HG03457 (cell line): Measurements from ENCODE around the gene TNFRSF21.
A peak's percentile ranks its signal among the peaks of the same experiment; 100 is the strongest.
"Not testable (repeated sequence)": the region's sequence is repeated elsewhere in the genome, so short reads cannot be mapped to it uniquely, and the experiment has no call there.

ENCODE experiments used
- ATAC-seq: cut with Tn5 transposase; IDR thresholded peaks from one replicate; pipeline ENCODE4 v1.9.1; 2021; ENCODE audit warnings: moderate number of reproducible peaks; ENCODE audit not compliant: unreplicated experiment

The TNFRSF21 gene

DNA sequence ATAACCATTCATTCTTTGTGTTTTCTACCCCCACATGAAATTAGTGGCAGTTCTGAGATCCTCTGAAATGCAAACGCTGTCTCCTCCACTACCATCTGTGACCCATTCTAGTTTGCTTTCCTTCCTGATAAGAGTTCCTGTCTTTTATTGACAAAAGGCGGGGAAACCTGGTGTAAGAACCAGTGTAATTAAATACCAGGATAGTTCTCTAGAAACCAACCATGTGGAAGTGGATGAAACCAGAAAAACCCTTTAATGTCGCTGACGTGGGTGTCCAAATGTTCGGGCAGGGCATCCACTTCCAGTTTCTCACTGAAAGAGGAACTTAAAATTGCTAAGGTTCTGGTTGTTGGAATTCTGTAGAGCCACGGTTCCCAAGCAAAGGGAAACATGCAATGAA, 79.1 kb downstream of the TNFRSF21 start:
- ATAC-seq = no peak

DNA sequence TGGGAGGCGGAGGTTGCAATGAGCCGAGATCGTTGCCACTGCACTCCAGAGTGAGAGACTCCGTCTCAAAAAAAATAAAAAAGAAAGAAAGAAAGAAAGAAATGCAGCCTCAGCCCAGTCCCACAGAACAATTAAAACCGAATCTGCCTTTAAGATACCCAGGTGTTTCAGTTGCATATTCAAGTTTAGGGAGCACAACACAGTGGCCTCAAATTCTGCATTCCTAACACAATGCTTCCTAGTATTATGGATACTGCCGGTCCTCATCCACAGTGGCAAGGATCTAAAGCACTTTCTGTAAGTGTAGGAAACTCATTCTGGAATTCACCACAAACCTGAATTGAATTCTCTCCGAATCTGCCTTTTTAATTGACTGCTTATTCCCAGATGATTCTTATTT, 80.5 kb downstream of the TNFRSF21 start:
- ATAC-seq = no peak

DNA sequence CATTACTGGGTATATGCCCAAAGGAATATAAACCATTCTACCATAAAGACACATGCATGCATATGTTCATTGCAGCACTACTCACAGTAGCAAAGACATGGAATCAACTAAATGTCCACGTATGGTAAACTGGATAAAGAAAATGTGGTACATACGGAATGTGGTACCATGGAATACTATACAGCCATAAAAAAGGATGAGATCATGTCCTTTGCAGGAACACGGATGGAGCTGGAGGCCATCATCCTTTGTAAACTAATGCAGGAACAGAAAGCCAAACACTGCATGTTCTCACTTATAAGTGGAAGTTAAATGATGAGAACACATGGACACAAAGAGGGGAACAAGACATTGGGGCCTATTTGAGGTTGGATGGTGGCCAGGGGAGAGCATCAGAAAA, 81.6 kb downstream of the TNFRSF21 start:
- not testable (repeated sequence) for ATAC-seq

DNA sequence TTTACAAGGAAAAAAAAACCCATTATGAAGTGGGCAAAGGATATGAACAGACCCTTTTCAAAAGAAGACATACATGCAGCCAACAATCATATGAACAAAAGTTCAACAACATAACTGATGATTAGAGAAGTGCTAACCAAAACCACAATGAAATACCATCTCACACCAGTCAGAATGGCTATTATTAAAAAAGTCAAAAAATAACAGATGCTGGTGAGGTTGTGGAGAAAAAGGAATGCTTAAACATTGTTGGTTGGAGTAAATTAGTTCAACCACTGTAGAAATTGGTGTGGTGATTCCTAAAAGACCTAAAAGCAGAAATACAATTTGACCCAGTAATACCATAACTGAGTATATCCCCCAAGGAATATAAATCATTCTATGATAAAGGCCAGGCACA, 86.5 kb downstream of the TNFRSF21 start:
- not testable (repeated sequence) for ATAC-seq

DNA sequence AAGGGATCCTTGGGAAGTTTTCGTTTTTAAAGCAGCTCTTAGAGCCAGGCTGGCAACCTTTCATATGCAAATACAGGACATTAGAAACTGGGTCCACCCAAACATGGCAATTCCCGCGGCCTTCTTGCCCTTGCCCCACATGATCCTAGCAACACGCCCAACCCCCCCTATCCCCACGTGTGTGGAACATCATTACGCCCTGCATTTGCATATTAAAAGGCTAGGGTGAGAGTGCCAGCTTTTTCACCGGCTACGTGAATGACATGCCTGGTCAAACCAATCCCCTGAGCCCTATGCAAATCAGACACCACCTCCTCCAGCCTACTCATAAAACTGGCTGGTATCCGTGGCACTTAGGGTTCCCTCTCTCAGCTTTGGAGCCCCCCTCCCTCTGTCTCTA, 88.1 kb downstream of the TNFRSF21 start:
- ATAC-seq = no peak

DNA sequence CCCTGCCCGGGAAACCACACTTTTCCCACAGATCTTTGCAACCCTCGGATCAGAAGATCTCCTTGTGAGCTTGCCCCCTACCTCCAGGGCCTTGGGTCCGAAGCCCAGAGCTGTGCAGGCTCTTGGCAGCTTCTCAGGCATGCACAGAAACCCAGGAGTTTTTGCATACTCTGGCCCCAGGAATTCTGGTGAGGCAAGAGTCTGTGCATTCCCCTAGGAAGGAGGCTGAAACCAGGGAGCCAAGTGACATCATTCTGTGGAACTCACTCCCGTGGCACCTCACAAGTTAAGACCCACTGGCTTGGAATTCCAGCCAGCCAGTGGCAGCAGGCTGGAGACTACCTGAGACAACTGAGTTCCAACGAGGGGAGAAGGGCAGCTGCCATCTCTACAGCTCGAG, 100.1 kb downstream of the TNFRSF21 start:
- ATAC-seq = no peak

DNA sequence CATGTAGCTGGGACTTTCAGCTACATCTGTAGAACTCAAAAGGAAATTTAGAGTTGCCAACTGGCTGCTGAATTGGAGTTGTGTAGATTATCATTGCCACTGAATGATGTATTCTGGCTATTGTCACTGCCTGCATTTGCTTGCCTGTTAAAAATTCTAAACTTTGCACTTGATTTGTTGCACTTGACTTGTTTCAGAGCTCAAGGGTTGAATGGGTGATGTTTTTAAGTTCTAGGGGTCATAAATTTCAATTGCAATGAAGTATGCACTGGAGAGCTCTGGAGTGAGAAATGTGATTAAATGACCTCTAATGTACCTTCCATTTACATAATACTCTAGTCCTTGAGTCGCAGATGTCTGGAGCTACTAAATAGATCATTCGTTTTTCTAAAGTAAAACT, 102.4 kb downstream of the TNFRSF21 start:
- ATAC-seq = no peak

DNA sequence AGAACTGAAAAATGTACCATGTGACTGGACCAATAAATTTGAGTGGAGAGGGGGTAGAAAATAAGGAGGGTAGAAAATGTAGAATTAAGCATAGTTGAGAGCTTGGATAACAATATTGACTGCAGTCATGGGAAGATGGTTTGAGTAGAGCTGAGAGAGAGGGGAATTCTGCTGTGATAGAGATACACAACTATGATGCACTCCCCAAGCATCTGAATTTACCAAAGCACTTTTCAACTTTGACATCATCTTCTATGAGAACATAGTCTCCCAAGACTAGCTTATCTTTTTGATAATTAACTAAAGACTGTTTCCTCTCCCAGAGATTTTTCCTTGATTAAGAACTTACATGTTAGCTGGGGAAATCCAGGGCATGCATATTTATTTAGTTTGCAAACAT, 103.1 kb downstream of the TNFRSF21 start:
- ATAC-seq = no peak

DNA sequence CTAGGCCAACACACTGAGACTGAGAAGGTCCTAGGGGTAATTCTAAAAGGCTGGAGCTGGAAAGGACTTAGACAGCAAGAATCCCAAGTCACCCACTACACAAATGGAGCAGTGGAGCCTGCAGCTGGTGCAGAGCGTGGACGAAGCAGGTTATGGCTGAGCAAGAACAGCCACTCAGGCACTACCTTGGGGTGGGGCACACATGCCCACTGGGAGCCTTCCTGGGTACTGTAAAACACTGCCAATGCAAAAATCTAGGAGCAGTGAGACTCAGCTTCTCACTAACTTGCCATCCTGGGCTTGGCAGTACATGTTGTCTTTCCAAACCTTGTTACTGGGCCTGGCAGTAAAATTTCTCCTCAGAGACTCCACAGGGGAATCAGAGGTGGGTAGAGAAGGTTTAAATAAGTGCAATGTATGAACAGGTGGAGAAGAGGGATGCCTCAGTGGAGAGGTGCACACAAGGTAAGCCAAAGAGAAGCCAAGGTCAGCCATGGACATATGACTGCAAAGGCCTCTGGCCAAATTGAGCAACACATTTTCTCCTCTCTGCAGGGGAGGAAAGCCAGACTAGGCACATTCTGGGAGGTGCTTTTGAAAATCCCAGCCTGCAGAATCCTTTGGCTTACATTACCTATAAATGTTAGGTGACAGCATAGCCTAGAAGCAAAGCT, 105.6 kb downstream of the TNFRSF21 start:
- ATAC-seq = no peak

DNA sequence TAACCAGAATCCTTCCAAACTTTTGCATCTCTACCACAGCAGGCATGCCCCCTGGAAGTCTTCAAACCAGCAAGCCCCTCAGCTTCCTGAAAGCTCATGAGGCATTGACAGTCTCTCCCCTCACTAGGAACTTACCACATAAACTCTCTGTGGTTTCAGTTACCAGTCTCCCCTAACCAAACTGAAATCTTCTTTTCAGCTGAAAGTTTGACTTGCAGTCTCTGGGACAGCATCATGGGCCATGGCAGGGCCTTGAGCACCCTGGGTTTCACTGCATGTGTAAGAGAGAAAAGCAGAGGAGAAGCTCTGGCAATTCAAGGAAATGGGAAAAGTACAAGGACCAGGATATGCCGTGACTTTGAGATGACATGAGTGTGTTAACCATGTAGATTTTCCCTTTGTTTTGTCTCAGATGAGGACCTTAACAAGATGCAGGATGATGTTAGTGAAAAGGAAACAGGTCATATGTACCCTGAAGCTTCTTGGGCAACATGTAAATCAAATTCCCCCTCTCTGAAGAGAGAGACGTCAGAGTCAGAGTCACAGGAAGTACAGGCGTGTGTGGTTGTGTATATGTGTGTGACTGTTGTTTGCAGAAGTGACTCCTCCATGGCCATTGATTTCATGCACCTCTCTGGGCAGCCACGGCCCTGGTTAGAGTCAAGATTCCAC, 106.3 kb downstream of the TNFRSF21 start:
- peak; percentile 77 for ATAC-seq

DNA sequence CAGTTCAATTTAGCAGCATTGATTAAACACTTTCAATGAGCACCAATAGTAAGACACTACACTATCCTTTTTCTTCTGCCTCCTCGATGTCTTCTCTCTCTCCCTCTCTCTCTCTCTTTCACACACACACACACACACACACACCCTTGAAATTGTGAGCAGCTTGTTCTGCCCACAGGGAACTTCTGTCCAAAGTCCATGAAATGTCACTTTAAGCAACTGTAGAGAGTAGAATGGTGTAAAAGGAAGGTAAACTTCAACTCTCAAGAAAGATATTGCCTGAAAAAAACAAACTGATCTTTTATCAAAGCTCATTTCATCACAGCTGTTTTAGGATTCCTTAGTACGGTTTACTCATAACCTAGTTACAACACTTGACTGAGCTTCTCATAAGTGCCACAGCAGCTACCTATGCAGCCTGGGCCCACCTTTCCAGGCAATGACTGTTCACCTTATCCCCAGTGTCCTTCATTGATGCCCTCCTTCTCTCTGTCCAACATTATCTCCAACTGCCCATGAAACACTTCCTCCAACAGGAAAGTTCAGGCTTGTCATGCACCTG, 107.0 kb downstream of the TNFRSF21 start:
- ATAC-seq = no peak

DNA sequence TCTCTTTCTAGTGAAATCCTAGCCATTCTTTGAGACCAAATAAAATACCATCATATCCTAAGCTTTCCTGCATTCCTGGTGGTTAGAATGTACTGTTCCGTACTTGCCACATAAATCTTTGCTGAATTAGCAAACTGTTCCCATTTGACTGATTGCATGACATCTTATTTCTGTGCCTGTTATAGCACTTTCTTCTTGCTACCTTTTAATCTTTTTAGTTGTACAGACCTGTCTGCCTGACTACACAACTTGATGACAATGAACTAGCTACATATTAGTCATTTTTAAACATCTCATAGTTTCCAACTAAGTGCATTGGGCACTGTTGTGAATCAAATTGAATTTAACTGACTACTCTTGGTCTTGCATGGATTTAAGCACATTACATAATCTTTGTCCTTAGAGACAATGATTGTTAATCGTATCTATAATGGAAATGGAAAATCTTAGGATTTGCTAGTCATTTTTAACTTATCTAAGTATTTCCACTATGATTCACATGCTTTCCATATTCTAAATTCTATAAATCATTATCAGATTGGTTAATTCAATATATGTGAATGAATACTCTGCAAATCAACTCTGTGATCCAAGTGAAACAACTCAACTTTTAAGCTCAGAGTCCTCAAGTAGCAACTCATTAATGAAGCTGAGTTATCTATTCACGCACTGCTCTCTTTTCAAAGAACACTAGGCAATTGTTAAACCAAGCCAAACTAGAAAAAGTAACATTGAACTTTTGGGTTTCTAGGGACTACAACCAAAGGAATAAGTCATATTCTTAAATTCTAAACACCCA, 109.0 kb downstream of the TNFRSF21 start:
- no peak for ATAC-seq

DNA sequence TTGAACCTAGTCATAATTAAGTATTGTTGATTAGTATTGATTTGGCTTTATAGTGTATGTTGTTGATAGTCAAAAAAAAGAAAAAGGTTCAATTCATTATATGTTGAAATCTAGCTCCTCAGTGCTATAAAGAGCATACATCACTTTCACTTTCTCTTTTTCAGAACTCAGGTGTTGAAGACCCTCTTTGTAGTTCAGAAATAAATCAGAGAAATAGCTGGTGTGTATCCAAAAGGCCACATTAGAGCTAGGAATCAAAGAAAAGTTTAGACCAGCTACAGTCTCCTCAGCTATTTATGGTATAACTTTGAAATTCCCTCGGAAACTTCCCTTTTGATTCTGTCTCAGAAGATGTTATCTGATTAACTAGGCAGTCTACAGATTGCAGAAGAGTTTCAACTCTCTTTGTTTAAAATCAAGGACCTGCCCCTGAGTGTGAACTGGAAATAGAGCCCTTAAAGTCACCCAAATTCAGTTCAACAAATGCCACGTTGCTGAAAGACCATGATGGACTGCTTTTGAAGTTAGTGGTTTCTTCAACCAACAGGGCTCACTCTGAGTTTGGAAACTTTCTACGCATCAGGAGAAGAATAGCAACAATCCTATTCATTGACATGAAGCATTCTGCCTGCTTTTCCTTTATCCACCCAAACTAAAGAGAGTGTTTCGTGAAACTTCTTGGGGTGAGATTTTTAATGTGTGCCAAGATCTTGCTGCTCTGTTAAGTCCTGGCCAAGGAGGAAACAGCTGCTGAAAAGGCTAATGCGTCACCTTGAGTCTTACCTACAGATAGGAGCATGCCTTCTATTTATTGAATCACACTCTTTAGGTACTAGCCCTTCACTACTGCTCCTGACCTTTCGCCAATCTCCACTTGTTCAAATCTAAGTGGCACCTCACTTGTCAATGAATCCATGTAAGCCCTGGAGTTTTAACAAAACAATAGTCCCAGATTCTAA, 111.7 kb downstream of the TNFRSF21 start:
- ATAC-seq = no peak

DNA sequence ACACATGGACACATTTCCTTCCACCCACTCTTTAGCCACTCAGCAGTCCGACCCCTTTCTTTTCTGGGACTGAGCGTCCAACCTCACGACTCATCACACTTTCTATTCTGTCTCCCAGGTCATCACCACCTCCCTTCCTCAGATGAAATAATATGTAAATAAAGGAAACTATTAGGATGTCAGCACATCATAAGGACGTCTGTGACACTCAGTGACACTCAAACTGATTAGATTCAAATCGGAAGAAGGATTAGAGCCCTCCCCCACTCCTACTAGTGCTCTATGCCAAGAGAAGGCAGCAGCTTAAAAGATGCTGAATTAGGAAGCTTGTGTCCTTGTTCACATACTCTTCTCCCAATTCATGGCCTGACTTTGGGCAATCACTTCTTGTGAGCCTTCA, 113.6 kb downstream of the TNFRSF21 start:
- ATAC-seq = no peak

DNA sequence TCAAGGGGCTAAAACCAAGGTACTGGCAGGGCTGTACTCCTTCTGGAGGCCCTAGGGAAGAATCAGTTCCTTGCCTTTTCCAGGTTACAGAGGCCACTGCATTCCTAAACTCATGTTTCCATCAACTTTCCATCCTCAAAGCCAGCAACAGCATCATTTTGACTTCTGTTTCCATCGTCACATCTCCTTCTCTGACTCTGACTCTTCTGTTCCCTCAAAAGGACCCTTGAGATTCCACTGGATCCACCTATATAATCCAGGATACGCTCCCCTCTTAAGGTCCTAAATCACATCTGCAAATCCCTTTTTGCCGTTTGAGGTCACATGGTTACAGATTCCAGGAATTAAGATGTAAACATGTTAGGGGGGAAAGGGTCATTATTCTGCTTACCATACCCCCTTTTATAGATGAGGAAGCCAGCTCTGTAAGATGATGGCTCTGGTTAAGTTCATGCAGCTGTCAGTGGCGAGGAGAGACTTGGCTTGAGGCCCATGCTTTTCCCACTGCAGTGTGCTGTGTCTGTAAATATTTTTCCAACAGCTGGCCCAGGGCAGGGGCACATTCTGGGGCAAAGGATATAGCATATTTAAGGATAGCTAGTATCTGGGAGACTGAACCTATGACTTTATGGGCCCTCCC, 114.6 kb downstream of the TNFRSF21 start:
- ATAC-seq = no peak

DNA sequence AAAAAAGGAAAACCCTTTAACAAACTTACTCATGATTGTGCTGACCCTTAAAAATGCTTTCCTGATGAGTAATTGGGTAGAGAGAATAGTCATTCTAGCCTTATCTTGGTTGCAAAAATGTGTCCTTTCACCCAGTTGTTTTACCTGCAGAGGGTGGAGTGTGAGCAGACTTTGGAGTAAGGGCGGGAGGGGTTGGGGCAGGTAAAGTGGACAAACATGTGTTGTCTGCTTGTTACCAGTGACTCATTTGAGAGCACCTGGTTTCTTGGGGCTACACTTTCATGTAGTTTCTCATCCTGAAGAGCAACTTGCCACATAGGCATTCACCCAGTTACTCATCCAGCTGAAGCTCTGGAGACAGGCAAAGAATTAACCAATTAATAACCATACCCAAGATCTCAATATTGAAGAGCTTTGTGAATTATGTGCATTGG, 121.1 kb downstream of the TNFRSF21 start:
- ATAC-seq = no peak

DNA sequence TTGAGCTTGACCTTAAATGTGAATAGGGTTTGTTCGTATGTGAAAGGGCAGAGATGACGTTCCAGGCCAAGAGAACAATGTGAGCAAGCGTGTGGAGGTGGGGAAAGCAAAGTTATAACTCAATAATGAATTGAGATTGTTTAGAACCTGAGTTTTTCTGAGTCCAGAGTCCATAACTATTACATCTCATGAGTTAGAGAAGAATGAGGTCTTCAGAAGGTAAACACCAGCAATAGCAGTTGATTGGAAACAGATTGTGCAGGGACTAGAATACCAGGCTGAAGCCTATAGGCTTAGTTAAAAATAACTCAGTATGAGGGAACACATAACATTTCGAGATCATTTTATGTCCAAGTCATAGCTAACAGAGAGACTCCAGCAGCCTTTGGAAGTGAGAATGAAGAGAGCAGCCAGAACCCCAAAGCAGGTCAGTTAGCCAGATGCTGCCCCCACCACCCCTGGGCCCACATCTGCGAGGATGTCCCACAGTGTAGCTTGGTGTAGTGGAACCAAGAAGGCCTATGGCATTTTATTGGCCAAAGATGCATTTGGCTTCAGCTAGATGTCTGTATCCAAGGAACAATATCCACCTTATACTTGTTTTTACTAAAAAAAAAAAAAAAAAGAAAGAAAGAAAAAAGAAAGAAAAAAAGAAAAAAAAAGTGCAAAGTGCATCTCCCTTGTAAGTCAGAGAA, 121.7 kb downstream of the TNFRSF21 start:
- ATAC-seq = no peak

DNA sequence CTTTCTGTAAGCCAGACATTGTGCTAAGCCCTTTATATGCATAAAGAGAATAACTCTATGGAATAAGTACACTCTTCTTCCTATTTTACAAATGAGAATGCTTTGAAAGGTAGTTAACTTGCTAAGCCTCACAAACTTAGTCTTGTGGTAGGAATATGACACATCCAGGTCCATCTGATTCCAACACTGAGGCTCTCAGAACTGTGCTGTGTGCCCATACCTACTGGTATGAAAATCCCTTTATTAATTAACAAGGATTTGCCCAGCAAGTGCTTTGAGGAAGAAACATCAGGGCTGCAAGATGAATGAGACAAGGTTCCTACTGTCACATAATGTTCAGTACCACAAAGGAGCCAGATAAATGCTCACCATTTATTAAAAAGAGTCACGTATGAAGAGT, 122.6 kb downstream of the TNFRSF21 start:
- no peak for ATAC-seq

DNA sequence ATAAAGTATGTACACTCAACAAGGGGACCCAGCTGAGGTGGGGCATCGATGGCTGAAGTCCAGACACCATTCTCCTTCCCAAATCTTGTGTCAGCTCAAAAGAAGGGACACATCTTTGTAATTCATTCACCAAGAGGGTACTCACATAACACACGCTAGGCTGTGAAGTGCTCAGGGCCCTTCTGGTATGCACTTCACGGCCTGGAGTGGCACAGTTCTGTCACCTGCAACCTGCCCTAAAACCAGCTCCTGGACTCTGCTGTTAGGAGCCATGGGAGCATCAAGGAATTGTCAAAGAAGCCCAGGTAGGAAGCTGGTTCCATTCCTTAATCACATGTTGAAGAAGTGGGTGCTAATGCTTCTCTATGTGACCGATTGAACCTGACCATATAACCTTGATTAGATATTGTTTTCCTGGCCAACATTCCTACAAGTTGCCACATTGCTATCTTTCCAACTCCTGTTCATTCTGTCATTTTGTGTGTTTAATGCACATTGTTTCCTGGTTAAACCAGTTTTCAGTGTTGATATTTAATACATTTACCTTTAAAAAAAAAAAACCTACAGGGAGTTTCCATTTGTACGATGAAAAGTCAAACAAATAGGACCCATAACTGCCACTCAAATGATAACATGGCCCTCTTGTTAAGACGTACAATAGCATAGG, 127.3 kb downstream of the TNFRSF21 start:
- ATAC-seq = no peak
